ENCODE data around the gene OR2V1.
"Not testable (repeated sequence)": the region's sequence is repeated elsewhere in the genome, so short reads cannot be mapped to it uniquely, and the experiment has no call there.

OR2V1 gene

DNA sequence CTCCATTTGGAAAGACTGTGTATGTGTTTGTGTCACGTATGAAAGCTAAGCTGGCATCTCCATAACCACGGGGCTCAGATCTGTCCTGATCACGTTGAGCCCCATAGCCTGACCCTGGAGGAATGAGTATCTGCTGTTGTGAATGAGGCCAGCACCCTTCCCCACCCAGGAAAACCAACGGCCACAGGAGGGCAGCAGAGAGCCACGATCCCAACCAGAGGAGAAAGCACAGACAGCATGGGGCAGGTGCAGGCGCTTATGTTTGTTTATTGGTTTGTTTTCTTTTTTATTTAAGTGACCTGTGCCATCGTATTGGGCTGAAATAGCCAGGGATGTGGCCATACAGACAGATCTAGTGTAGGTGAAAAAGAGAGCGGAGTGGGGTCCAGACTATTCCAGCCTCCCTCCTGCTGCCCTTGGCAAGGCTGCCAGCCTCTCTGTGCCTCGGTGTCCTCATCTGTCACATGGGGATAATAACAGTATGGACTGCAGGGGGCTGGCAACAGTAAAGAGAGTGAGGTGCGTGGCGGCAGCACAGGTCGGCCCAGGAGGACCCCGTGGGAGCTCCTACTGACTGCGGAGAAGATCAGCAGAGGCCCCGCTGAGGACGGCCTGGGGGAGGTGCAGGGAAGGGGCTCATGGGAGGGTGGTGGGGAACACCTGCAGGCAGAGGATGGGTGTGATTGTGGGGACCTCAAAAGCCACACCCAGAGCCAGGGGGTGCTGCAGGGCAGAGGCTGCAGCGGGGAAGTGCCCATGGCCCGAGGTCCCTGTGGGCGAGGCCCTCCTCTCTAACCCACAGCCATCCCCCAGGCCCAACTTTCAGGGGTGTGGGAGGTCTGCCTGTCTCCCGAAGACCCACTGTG is 28.6 kb upstream of the OR2V1 start:
- peak; percentile 95 for DNase-seq

DNA sequence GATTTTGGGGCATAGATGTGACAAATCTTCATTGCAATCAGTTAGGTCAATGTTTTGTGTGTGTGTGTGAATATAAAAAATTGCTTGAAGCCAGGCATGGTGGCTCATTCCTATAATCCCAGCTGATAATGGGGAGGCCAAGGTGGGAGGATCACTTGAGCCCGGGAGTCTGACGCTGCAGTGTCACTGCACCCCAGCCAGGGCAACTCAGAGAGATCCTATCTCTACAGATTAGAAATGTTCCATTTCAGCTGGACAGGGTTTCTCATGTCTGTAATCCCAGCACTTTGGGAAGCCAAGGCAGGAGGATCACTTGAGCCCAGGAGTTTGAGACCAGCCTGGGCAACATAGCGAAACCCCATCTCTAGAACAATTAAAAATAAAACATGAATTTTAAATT is 27.9 kb upstream of the OR2V1 start:
- DNase-seq, result no peak

DNA sequence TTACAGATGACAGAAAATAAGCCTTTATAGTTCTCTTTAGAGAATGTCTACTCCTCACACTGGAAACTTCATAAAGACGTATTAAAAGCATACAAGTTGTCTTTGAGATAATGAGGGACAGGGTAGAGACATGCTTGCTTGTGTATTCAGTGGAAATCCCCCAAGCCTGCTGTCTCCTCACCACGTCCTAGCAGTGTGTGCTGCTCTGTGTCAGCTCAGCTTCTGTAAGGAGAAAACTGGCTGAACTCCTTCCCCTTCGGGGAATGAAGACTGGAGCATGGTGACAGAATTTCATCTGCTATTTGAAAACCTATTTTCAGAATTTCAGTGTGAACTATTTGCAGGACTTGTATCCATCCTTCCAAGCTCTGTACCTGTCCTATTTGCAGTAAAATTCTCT is 25.8 kb upstream of the OR2V1 start:
- DNase-seq, result no peak

DNA sequence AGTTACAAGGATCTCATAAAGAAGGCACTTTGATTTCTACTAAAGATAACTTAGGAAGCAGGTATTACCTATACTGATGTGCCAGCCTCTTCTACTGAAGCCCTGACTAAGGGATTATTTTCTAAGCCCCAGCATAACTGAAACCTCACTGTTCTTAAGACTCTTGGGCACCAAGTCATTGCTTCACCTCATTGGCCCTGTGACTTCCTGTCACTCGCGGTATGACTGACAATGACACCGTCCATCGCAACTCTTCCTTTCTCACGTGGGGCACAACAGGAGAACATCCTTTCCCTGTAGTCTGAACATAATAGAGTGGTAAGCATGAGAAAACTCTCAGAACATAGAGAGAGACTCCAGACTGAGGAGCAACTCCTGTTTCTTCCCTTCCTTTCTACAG is 22.8 kb upstream of the OR2V1 start:
- no peak for DNase-seq

DNA sequence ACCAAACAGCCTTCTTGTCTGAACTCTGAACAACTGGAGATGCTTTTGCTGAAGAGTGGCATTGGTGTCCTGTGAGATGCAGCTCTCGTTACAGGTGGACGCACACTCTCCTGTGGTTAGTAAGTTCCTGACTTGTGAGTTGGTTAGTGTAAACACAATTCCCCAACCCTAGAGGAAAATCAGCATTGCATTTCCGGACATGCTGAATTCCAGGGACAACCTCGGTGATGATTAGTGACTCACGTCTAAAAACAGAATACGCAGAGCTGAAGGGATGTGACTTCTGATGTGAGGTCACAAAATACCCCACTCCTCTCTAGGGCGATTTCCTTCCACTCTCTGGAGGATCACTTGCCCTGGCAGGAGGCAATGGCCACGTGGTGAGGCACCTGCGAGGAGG is 21.4 kb upstream of the OR2V1 start:
- DNase-seq, result no peak

- DNase-seq, result no peak
Observed at GRCh38 chr5:181151146-181151545, 20.2 kb upstream of the OR2V1 start.

GRCh38 chr5:181149806-181150733 is 19.1 kb upstream of the OR2V1 start:
- DNase-seq, result no peak

DNA sequence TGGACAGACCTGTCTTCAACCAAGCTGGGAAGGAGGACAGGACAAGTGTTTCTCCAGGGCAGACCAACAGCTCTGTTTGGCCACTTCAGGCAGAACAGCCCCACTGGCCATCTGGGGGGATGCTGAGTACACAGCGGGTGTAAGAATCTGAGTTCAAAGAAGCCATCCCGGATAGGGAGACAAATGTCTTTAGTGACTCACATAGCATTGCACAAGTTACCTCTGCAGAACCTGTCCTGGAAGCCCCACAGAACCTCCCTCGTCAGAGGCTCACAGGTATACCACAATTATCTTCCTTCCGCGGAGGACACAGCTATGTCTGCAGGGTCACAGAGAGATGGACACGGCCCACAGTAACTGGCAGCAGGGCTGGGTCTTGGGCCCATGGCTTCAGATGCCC is 18.4 kb upstream of the OR2V1 start:
- no peak for DNase-seq

DNA sequence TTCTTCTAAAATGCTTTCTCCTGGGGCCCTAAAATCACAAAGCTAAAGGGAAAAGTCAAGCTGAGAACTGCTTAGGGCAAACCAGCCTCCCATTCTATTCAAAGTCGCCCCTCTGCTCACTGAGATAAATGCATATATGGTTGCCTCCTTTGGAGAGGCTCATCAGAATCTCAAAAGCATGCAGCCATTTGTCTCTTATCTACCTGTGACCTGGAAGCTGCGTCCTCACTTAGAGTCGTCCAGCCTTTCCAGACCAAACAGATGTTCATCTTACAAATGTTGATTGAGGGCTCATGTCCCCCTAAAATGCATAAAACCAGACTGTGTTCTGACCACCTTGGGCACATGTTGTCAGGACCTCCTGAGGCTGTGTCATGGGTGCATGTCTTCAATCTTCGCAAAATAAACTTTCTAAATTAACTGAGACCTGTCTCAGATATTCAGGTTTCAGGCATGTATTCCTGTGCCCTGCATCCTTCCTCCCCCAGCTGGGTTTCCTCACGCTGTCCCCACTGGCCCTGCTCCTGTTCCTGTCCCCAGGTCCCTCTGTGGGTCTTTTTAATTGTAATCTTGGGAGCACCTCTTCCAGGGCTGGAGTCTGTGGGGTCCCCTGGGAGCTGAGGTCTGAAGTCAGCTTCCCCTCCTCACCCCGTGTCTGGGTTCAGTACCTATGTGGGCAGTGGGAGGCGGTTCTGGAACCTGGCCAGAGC is 16.1 kb upstream of the OR2V1 start, which contains the start of gene OR2V2:
Gene OR2V2 (plus strand): TSS at position 660 of the 710 bp plus-strand sequence. CDS start 7,357 bp downstream, outside the sequence.
- DNase-seq, result not testable (repeated sequence)

DNA sequence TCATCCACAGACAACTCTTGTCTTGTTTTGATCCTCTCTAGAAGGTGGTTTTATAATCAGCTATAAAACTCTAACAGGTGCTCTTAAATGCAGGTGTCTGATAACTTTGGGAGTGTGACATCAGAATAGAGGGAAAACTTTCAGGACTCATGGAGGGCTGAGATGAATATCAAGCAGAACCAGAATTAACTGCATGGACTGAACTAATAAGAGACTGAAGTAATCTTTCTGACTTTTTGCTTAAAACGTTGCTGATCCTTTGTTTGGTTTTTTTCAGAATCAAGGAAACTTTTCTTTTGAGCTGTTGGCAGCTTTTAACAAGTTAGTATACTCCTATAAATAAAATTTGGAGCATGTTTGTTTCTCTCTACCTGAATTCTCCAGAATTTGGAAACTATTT is 14.2 kb upstream of the OR2V1 start:
- DNase-seq, result no peak

DNA sequence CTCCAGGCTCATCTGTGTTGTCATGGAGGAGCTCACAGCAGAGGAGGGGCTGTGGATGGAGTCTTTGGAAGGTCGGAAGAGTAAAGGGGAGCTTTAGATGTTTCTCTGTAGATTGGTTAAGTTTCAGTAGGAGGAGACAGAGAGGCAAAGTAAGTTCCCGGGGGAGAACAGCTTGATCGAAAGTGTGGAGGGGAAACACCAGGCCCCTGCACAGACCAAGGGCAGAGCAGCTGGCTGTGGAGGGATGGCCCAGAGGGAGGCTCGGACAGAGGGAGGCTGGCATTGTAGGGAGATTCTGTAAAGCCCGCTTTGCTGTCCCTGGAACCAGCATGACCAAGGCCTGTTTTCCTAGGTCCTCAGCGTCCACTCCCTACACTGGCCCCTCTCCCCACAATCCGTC is 11.1 kb upstream of the OR2V1 start:
- DNase-seq, result no peak

DNA sequence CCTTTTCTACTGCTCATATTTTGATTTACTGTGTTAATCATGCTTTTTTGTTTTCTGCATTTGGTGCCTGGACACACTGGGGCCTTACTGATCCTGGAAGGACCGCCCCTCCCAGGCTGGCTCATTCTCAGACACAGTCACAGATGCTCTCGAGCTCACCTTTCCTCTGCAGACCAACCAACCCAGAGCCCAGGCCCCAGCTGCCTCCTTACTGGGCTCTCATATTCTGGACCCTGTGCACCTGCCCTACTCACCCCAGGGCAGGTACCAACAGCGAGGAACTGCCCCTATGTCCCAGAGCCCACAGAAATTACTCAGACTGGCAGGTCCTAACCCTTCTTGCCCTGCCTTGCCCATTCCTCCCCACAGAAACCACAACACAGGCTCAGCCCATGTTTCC is 9.8 kb upstream of the OR2V1 start:
- DNase-seq, result no peak

GRCh38 chr5:181138258-181138657 is 7.3 kb upstream of the OR2V1 start:
- DNase-seq, result no peak

GRCh38 chr5:181136361-181136955 is 5.5 kb upstream of the OR2V1 start:
- DNase-seq, result no peak

DNA sequence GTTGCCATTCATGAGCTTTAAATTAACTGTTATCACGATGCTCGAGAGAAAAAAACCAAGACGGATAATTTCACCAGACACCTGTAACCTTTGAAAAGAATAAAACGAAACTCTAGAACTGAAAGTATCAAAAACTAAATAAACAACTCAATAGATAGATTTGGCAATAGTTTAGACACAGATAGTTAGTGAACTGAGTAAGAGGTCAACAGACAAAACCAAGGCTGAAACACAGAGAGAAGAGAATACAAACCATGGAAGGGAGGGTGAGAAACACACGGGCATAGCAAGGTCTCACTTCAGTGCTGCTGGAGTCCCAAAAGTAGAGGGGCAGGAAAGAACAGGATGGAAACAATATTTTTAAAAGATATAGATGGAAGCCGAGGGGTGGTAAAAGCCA is 3.3 kb upstream of the OR2V1 start:
- no peak for DNase-seq

DNA sequence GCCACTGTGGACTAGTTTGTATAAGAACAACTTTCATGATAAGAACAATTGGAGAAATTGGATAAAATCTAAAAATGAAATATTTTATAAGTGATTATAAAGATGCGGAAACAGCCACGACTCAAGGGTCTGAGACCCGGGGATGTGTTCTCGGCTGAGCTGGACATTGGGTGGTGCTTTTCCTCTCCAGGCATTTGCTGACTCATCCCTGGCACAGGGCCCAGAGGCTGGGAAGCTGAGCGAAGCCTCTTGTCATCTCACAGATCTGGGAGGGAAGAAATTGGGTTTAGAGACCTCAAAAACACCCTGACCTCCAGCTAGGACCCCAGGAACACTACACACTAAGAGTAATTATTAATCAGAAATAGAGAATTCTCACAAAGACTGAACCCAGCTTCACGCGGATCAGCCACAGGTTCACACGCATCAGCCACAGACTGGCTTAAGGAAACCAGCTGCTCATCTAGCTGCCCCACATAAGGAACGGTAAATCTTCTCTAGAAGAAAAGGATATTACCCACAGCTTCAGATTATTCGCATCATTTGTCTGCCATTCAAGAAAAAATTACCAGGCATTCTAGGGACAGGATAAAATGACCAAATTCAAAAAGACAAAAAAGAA is 2.8 kb upstream of the OR2V1 start:
- no peak for DNase-seq

GRCh38 chr5:181133083-181133482 is 2.1 kb upstream of the OR2V1 start:
- no peak for DNase-seq

GRCh38 chr5:181131514-181131913 is 545 bp upstream of the OR2V1 start:
- no peak for DNase-seq

GRCh38 chr5:181130081-181130480 is 888 bp downstream of the OR2V1 start:
- DNase-seq, result not testable (repeated sequence)

GRCh38 chr5:181129601-181130000 is 1.4 kb downstream of the OR2V1 start:
- DNase-seq, result no peak

GRCh38 chr5:181127907-181128626 is 2.9 kb downstream of the OR2V1 start:
- DNase-seq, result no peak

DNA sequence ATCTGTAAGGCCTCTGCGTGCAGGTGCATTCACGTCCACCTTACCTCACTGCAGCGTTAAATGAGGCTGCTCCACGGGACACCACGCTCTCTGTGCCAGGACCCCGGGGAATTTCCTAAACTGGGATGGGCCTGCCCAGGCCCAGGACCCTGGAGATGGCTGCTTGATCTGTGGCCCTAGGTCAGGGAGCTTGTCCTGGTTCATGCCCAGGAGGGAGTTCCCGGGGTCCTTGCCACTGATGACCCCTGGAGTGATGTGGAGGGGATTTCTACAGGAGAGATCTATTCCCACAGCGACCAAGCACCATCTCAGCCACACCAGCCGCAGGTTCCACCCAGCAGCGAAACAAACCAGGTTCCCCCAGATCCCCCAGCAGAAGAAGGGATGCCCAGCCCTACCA is 3.5 kb downstream of the OR2V1 start:
- DNase-seq, result no peak
